ENCODE results near the gene COL5A2. TPM values are rescaled to one million over a fixed set of nuclear protein-coding genes. Genes with fewer than 3 reads are reported as not detected.
A peak's percentile ranks its signal among the peaks of the same experiment; 100 is the strongest.

Gene COL5A2
- total RNA-seq, 1 donor from 2014 or later = 29.8 TPM

DNA sequence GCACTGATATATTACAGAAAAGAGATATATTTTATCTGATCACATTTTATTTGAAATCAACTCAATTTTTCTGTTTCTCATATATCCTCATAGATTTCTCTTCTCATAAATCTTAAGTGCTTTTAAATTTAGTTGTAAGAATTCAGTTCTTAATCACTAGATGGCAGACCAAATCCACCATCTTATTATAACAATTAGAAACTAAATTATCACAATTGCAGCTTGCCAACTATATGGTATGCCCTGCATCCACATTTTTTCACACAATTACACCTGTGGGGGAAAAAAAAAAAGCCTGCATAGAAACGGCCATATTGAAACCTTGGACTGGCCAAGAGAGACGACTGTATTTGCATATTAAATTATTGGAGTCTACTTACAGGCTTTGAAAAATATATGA is 64.4 kb downstream of the COL5A2 start:
- Histone ChIP-seq H3K27me3 (no peaks in the 10 kb centered on the region), H3K36me3 (no peaks in the 10 kb centered on the region), H3K9me3 (no peaks in the 10 kb centered on the region), H3K4me3 (no peak overlapping the region), H3K27ac (no peak overlapping the region), H3K4me1 (no peaks in the 10 kb centered on the region)
- ATAC-seq (no peak), DNase-seq (no peak)
- TF ChIP-seq CTCF (IDR thresholded peaks at IDR 0.05) = peak; percentile 9
- intact Hi-C loops (cut with DNase I) = no loop called here

- Histone ChIP-seq H3K27me3 (no peaks in the 10 kb centered on the region), H3K27ac (no peak overlapping the region), H3K36me3 (no peaks in the 10 kb centered on the region), H3K4me1 (no peaks in the 10 kb centered on the region), H3K9me3 (no peaks in the 10 kb centered on the region), H3K4me3 (no peak overlapping the region)
- no peak for TF ChIP-seq CTCF (IDR thresholded peaks at IDR 0.05)
- intact Hi-C loops (cut with DNase I) = no loop called here
- no peak for DNase-seq
- no peak for ATAC-seq
These were observed 65.6 kb downstream of the COL5A2 start for GRCh38 chr2:189113963-189114362.

- H3K4me3 ChIP-seq = no peak overlapping the region
- intact Hi-C loops (cut with DNase I) = no loop called here
- no peak for TF ChIP-seq CTCF (IDR thresholded peaks at IDR 0.05)
- no peak overlapping the region for H3K27ac ChIP-seq
- no peak for DNase-seq
- ATAC-seq = no peak
- no peaks in the 10 kb centered on the region for H3K27me3 ChIP-seq
- H3K36me3 ChIP-seq = no peaks in the 10 kb centered on the region
- no peaks in the 10 kb centered on the region for H3K9me3 ChIP-seq
- H3K4me1 ChIP-seq = no peaks in the 10 kb centered on the region
These were observed 68.4 kb downstream of the COL5A2 start for GRCh38 chr2:189111063-189111715.

- ATAC-seq = no peak
- no peak for DNase-seq
- intact Hi-C loops (cut with DNase I) = no loop called here
- no peaks in the 10 kb centered on the region for H3K36me3 ChIP-seq
- H3K4me1 ChIP-seq = no peaks in the 10 kb centered on the region
- no peaks in the 10 kb centered on the region for H3K9me3 ChIP-seq
- no peak overlapping the region for H3K4me3 ChIP-seq
- no peaks in the 10 kb centered on the region for H3K27me3 ChIP-seq
- H3K27ac ChIP-seq = no peak overlapping the region
- TF ChIP-seq CTCF (IDR thresholded peaks at IDR 0.05) = no peak
These were observed 69.6 kb downstream of the COL5A2 start for GRCh38 chr2:189109921-189110397.

GRCh38 chr2:189104934-189105333 is 74.6 kb downstream of the COL5A2 start:
- no peak for TF ChIP-seq CTCF (IDR thresholded peaks at IDR 0.05)
- H3K4me3 ChIP-seq = no peak overlapping the region

DNA sequence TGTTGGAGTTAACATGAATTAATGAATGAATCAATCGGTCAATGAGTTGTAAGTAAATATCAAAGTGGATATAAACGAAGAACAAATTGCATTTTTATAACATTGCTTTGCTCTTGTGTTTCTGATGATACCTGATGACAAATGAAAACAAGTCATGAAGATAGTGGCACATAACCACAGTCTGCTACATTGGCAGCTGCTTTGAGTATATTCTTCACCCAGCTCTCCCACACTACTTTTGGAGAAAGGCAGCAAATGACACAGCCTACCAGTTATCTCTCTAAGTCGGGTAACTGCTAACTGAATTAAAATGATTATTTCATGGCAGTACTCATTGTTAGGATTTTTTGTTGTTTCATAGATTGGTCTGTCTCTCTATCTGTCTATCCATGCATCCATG is 76.8 kb downstream of the COL5A2 start:
- Histone ChIP-seq H3K27ac (no peak overlapping the region), H3K4me3 (no peak overlapping the region), H3K36me3 (no peaks in the 10 kb centered on the region), H3K9me3 (no peaks in the 10 kb centered on the region), H3K4me1 (no peaks in the 10 kb centered on the region), H3K27me3 (no peaks in the 10 kb centered on the region)
- DNase-seq = no peak
- ATAC-seq = no peak
- no peak for TF ChIP-seq CTCF (IDR thresholded peaks at IDR 0.05)
- intact Hi-C loops (cut with DNase I) = no loop called here

More at GRCh38 chr2:189104934-189105333, 74.6 kb downstream of the COL5A2 start:
- Histone ChIP-seq H3K4me1 (no peaks in the 10 kb centered on the region), H3K27ac (no peak overlapping the region), H3K36me3 (no peaks in the 10 kb centered on the region), H3K9me3 (no peaks in the 10 kb centered on the region), H3K27me3 (no peaks in the 10 kb centered on the region)
- intact Hi-C loops (cut with DNase I) = no loop called here
- ATAC-seq = no peak
- no peak for DNase-seq

All from upper lobe of right lung (tissue), 1 donor.